ENCODE data around the gene KHDRBS2. TPM values are rescaled to one million over a fixed set of nuclear protein-coding genes. Genes with fewer than 3 reads are reported as not detected.

The KHDRBS2 gene
- total RNA-seq, 2 experiments from 2014 or later: not detected

DNA sequence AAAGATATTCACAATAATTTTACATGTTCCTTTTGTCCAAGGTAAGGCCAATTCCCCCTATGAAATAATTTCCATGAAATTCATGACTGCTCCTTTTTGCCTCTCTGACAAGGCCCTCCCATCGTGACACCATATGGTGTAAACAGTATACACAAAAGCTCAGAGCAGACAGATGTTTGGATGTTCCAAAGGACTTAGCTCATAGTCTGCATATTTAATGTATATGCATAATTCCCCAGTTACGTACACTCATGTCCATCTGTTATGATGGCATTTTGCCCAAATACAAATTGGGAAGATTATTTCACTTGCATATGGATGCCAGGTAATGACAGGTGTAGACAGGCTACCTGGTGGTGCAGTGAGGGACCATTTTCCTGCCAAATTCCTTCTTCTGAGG lies 376.5 kb downstream of the KHDRBS2 start:
- Histone ChIP-seq H3K27ac (ENCODE audit: low read depth in 1 of 2, low read length in 2 of 2) (no peak overlapping the region), H3K4me3 (ENCODE audit: low read length) (no peak overlapping the region), H3K36me3 (ENCODE audit: insufficient read depth, low read length) (no peaks in the 10 kb centered on the region), H3K9me3 (ENCODE audit: control insufficient read depth in 1 of 2, insufficient read depth in 1 of 2, low read length in 2 of 2) (peaks cover 4 to 7% of the 10 kb centered on the region in 2 experiments), H3K4me1 (ENCODE audit: insufficient read depth, low read length) (no peaks in the 10 kb centered on the region), H3K27me3 (ENCODE audit: control insufficient read depth in 1 of 2, insufficient read depth in 2 of 2, low read length in 2 of 2) (no peaks in the 10 kb centered on the region)
- no peak for ATAC-seq (ENCODE audit: poor library complexity)
- Mint-ChIP-seq H3K4me1 (ENCODE audit: low read depth) (no peaks in the 10 kb centered on the region), H3K36me3 (ENCODE audit: low read depth) (no peaks in the 10 kb centered on the region), H3K27me3 (no peaks in the 10 kb centered on the region), H3K27ac (no peak overlapping the region), H3K4me3 (no peak overlapping the region), H3K9me3 (peaks cover 22% of the 10 kb centered on the region)
- POLR2A ChIA-PET: no interaction called here
- CTCF ChIA-PET: no interaction called here
- intact Hi-C loops (cut with DNase I, micrococcal nuclease): no loop called here
- no peak for TF ChIP-seq CTCF (IDR thresholded peaks at IDR 0.05)
- no peak for DNase-seq

DNA sequence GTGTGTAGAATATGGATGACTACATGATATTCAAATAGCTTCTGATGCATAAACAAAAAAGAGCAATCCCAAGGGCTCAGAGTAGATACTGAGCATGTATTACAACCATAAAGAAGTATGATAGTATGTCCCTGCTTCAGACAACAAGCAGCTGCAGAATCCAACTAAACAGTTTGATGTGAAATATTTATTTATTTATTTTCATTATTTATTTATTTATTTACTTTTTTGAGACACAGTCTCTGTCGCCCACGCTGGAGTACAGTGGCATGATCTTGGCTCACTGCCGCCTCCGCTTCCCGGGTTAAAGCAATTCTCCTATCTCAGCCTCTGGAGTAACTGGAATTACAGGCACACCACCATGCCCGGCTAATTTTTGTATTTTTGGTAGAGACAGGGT lies 384.3 kb downstream of the KHDRBS2 start:
- intact Hi-C loops (cut with DNase I, micrococcal nuclease): no loop called here
- H3K4me3 ChIP-seq (ENCODE audit: low read length): no peak overlapping the region
- ATAC-seq (ENCODE audit: poor library complexity) (no peak), DNase-seq (no peak)
- H3K9me3 Mint-ChIP-seq: peaks cover 11% of the 10 kb centered on the region
- no peak overlapping the region for H3K27ac ChIP-seq (ENCODE audit: low read depth in 1 of 2, low read length in 2 of 2)
- H3K36me3 ChIP-seq (ENCODE audit: insufficient read depth, low read length): no peaks in the 10 kb centered on the region
- POLR2A ChIA-PET: no interaction called here
- TF ChIP-seq CTCF (IDR thresholded peaks at IDR 0.05): no peak
- H3K36me3 Mint-ChIP-seq (ENCODE audit: low read depth): no peaks in the 10 kb centered on the region
- H3K27me3 Mint-ChIP-seq: no peaks in the 10 kb centered on the region
- no peaks in the 10 kb centered on the region for H3K4me1 Mint-ChIP-seq (ENCODE audit: low read depth)
- H3K4me3 Mint-ChIP-seq: no peak overlapping the region
- no peak overlapping the region for H3K27ac Mint-ChIP-seq
- H3K4me1 ChIP-seq (ENCODE audit: insufficient read depth, low read length): no peaks in the 10 kb centered on the region
- CTCF ChIA-PET: no interaction called here
- H3K27me3 ChIP-seq (ENCODE audit: control insufficient read depth in 1 of 2, insufficient read depth in 2 of 2, low read length in 2 of 2): no peaks in the 10 kb centered on the region
- H3K9me3 ChIP-seq (ENCODE audit: control insufficient read depth in 1 of 2, insufficient read depth in 1 of 2, low read length in 2 of 2): peaks cover 4 to 10% of the 10 kb centered on the region in 2 experiments

DNA sequence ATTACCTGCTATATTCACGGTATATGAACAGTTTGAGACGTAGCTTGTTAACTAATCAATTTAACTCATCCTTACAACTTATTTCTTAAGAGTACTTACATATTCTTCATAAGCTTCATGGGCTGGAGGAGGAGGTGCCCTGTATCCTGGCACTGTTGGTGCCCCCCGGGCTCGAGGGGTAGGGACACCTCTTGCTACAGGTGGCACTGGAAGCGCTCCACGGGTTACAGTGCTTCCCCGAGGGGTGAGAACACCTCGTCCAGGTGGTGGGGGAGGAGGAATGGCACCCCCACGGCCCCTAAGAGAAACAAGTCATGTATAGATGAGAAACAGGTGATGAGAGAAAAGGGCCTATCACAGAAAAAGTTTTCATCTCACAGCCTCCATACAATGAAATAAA lies 391.5 kb downstream of the KHDRBS2 start:
- POLR2A ChIA-PET: no interaction called here
- Mint-ChIP-seq H3K27me3 (no peaks in the 10 kb centered on the region), H3K27ac (no peak overlapping the region), H3K4me3 (no peak overlapping the region), H3K4me1 (ENCODE audit: low read depth) (no peaks in the 10 kb centered on the region), H3K9me3 (peaks cover 2% of the 10 kb centered on the region), H3K36me3 (ENCODE audit: low read depth) (no peaks in the 10 kb centered on the region)
- no peak for TF ChIP-seq CTCF (IDR thresholded peaks at IDR 0.05)
- no peak overlapping the region for H3K4me3 ChIP-seq (ENCODE audit: low read length)
- no peaks in the 10 kb centered on the region for H3K4me1 ChIP-seq (ENCODE audit: insufficient read depth, low read length)
- no peak for ATAC-seq (ENCODE audit: poor library complexity)
- H3K27ac ChIP-seq (ENCODE audit: low read depth in 1 of 2, low read length in 2 of 2): no peak overlapping the region
- CTCF ChIA-PET: no interaction called here
- peaks cover 0 to 4% of the 10 kb centered on the region in 2 experiments for H3K9me3 ChIP-seq (ENCODE audit: control insufficient read depth in 1 of 2, insufficient read depth in 1 of 2, low read length in 2 of 2)
- intact Hi-C loops (cut with DNase I, micrococcal nuclease): no loop called here
- no peak for DNase-seq
- H3K27me3 ChIP-seq (ENCODE audit: control insufficient read depth in 1 of 2, insufficient read depth in 2 of 2, low read length in 2 of 2): no peaks in the 10 kb centered on the region
- no peaks in the 10 kb centered on the region for H3K36me3 ChIP-seq (ENCODE audit: insufficient read depth, low read length)
